ENCODE results near the gene SGPP2.

DNA sequence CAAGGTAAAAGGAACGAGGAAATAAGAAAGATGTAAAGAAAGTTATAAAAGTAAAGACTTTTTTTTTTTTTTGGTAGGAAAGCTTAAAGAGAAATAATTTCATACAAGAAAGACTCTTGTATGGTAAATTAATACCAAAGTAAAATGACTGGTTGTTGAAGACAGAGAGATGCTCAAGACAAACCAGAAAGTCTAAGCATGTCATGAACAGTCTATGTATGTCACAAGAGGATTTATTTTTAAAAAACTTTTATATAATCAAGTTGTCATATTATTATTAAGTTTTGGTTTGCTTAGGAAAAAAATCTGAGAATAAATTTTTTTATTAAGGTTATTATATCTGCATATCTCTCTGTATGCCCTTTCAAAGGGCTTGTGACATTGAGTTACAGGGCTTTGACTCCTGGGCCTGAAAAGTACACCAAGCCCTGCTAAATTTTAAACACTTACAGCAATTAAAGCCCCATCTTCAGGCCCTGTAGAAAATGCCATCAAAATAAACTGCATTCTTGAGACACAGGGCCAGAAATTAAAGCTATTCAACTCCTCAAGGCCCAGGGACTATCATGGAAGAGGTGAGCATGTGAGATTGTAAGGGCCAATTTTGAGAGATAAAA, 10.9 kb upstream of the SGPP2 start:
- TF ChIP-seq POLR2A (IDR thresholded peaks at IDR 0.05), result no peak
- TF ChIP-seq, protein P1, sequence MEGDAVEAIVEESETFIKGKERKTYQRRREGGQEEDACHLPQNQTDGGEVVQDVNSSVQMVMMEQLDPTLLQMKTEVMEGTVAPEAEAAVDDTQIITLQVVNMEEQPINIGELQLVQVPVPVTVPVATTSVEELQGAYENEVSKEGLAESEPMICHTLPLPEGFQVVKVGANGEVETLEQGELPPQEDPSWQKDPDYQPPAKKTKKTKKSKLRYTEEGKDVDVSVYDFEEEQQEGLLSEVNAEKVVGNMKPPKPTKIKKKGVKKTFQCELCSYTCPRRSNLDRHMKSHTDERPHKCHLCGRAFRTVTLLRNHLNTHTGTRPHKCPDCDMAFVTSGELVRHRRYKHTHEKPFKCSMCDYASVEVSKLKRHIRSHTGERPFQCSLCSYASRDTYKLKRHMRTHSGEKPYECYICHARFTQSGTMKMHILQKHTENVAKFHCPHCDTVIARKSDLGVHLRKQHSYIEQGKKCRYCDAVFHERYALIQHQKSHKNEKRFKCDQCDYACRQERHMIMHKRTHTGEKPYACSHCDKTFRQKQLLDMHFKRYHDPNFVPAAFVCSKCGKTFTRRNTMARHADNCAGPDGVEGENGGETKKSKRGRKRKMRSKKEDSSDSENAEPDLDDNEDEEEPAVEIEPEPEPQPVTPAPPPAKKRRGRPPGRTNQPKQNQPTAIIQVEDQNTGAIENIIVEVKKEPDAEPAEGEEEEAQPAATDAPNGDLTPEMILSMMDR (IDR thresholded peaks at IDR 0.05), result no peak
